ENCODE measurements around the gene CASP10. TPM values are rescaled to one million over a fixed set of nuclear protein-coding genes. Genes with fewer than 3 reads are reported as not detected.

CASP10 gene
- total and polyA plus RNA-seq, 2 of the 4 experiments (the other 2 are of a cell fraction) = 0.12 to 0.90 TPM

DNA sequence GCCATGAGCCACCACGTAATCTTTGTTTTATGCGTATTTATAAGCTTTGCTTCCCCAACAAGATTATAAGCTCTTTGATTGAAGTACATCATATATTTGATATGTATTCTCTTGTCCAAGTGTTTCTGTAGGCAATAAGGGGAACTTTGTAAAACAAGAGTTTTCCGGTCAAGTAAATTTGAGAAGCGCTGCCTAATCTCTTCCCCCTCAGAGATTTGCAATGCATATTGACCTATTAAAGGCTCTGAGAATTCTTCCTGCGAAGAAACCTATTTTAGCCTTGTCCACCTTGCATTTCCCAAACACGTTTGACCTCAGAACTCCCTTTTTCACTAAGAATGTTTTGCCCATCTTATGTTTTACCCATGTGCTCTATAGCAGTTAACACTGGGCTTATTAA, 26.9 kb upstream of the CASP10 start:
- in situ Hi-C loops (cut with MboI; ENCODE audit: low sequenced_read_pairs) = no loop called here
- Histone ChIP-seq H2BK120ac (ENCODE audit: low read depth, low read length) (no peak overlapping the region), H4K91ac (ENCODE audit: insufficient read depth, low read depth, low read length) (no peak overlapping the region), H3K56ac (ENCODE audit: extremely low read depth, insufficient read depth, low read length) (no peak overlapping the region), H3K18ac (ENCODE audit: low read depth, low read length) (no peak overlapping the region), H3K9me3 (ENCODE audit: control insufficient read depth, insufficient read depth, low read length) (no peaks in the 10 kb centered on the region), H4K5ac (ENCODE audit: low read depth, low read length) (no peak overlapping the region), H4K20me1 (ENCODE audit: insufficient read depth, low read length) (no peaks in the 10 kb centered on the region), H3K4me1 (ENCODE audit: control insufficient read depth, insufficient read depth, low read length) (peaks cover 8% of the 10 kb centered on the region), H3K27me3 (ENCODE audit: control insufficient read depth, insufficient read depth, low read length) (no peaks in the 10 kb centered on the region), H2BK20ac (ENCODE audit: low read depth, low read length) (no peak overlapping the region), H3K23ac (ENCODE audit: low read depth, low read length) (no peak overlapping the region), H3K27ac (ENCODE audit: insufficient read depth, low read length) (no peak overlapping the region), H2AK5ac (ENCODE audit: low read depth, low read length) (no peak overlapping the region), H3K9ac (ENCODE audit: low read depth, low read length) (no peak overlapping the region), H2AFZ (replicated peaks; ENCODE audit: low read length, poor library complexity) (no peak overlapping the region), H2AK9ac (replicated peaks; ENCODE audit: low read depth, low read length, poor library complexity) (no peak overlapping the region), H2BK5ac (ENCODE audit: low read depth, low read length, poor library complexity, severe bottlenecking) (no peak overlapping the region), H3K4me2 (ENCODE audit: low read depth, low read length) (no peak overlapping the region), H3K14ac (replicated peaks; ENCODE audit: low read depth, low read length) (no peak overlapping the region), H3K9me1 (ENCODE audit: insufficient read depth, low read length) (peaks cover 6% of the 10 kb centered on the region; the same call in 1 of the 2 replicates), H3K79me1 (ENCODE audit: low read depth in 1 of 2, low read length in 2 of 2) (peaks cover 17 to 40% of the 10 kb centered on the region in 2 experiments), H4K8ac (ENCODE audit: low read depth in 2 of 2, low read length in 2 of 2) (no peak overlapping the region), H2BK15ac (ENCODE audit: low read depth, low read length) (no peak overlapping the region), H3K36me3 (ENCODE audit: control insufficient read depth, insufficient read depth, low read length) (peaks cover 35% of the 10 kb centered on the region), H3K4me3 (ENCODE audit: insufficient read depth, low read depth, low read length) (no peak overlapping the region), H3K4ac (ENCODE audit: low read depth, low read length) (no peak overlapping the region)
- ChIA-PET POLR2A (ENCODE audit: unreplicated experiment) (no interaction called here), CTCF (no interaction called here)
- WGBS, 2 experiments (ENCODE audit: extremely low coverage in 2 of 2, insufficient read length in 1 of 2) = 80% methylated on average over 1 of the region's 6 CpGs; no CpG with 5 or more reads in 1 of the 2 experiments
- intact Hi-C loops (cut with micrococcal nuclease) = no loop called here
- ATAC-seq (ENCODE audit: low read depth) (no peak), DNase-seq (no peak)
- dilution Hi-C loops (cut with HindIII; ENCODE audit: low sequenced_read_pairs, unreplicated experiment) = no loop called here
- BruUV-seq (replicated peaks) = no TSS peak
- TF ChIP-seq RFX5 (IDR thresholded peaks at IDR 0.05; ENCODE audit: low read depth, low read length) (no peak), SMC3 (IDR thresholded peaks at IDR 0.05; ENCODE audit: low read depth, low read length) (no peak), MAZ (IDR thresholded peaks at IDR 0.05; ENCODE audit: borderline replicate concordance, low read depth, low read length) (no peak), NFE2L2 (IDR thresholded peaks at IDR 0.05; ENCODE audit: low read depth, low read length) (no peak), RAD21 (IDR thresholded peaks at IDR 0.05; ENCODE audit: low read length) (no peak)

Measured in IMR-90 (cell line).